HepG2 (cell line): ENCODE results near the gene FBXW4. TPM values are rescaled to one million over a fixed set of nuclear protein-coding genes. Genes with fewer than 3 reads are reported as not detected.

Experiments used
- ATAC-seq: fragments of 200-7000 bp; cut with Tn5 transposase; 3 replicates; pipeline ENCODE4 v1.9.1; 2020; ENCODE audit warnings: mild to moderate bottlenecking, moderate library complexity
- BruUV-seq: library from RNA; stranded (reverse); fragments of 400-500 nt; replicated peaks from 2 replicates; lab custom pipeline; 2021; lab: Mats Ljungman, UMichigan
- CTCF ChIA-PET: fragments of 300-600 bp; formaldehyde crosslinking; extraction: SDS; loops from one replicate; lab custom pipeline; 2021; ENCODE audit warnings: low total read pairs, inconsistent platforms, low intra/inter-chr PET ratio; lab: Yijun Ruan, JAX
- POLR2A ChIA-PET: fragments of 350-600 bp; sonication (Branson Sonifier 250); formaldehyde crosslinking; loops from one replicate; lab custom pipeline; 2020; ENCODE audit warnings: antibody characterized with exemption, inconsistent platforms; lab: Yijun Ruan, JAX
- DNase-seq: peaks from one replicate; pipeline ENCODE4 v3.0.0-alpha.2; 2015; ENCODE audit warnings: low spot score
- FAIRE-seq: peaks from 3 replicates; lab custom pipeline; 2011; peaks lifted over from hg19 to GRCh38; lab: Jason Lieb, UNC
- H2AFZ ChIP-seq: one replicate; pipeline ENCODE4 v1.6.1; 2011; ENCODE audit warnings: low read length, inconsistent platforms
- H3K27ac ChIP-seq: fragments of 300-600 bp; 3 replicates; pipeline ENCODE4 v1.8.0; 2011; ENCODE audit warnings: mixed run types, mild to moderate bottlenecking, mixed read lengths, low read length, inconsistent platforms; ENCODE audit not compliant: insufficient read depth; ENCODE audit errors: extremely low read length
- H3K27me3 ChIP-seq, 2 experiments: fragments of 200-600 bp in 1 of 2; 2 replicates in 1 of 2; 3 replicates in 1 of 2; pipeline versions ENCODE4 v1.6.0 to v1.8.0; 2011; ENCODE audit warnings: low read length in 2 of 2, mild to moderate bottlenecking in 2 of 2, moderate library complexity in 2 of 2, inconsistent platforms in 1 of 2; ENCODE audit not compliant: insufficient read depth in 2 of 2, control insufficient read depth in 1 of 2
- H3K36me3 ChIP-seq, 2 experiments: fragments of 200-600 bp in 1 of 2; replicated peaks in 1 of 2; 2 replicates in 1 of 2; 3 replicates in 1 of 2; pipeline versions ENCODE4 v1.5.1 to v1.8.0; 2011; ENCODE audit warnings: low read length in 2 of 2, inconsistent platforms in 1 of 2; ENCODE audit not compliant: insufficient read depth in 2 of 2, control insufficient read depth in 1 of 2
- H3K4me1 ChIP-seq: 2 replicates; pipeline ENCODE4 v1.5.1; 2012; ENCODE audit warnings: low read length, inconsistent platforms; ENCODE audit not compliant: insufficient read depth
- H3K4me2 ChIP-seq: 2 replicates; pipeline ENCODE4 v1.6.0; 2011; ENCODE audit warnings: low read depth, low read length, inconsistent platforms
- H3K4me3 ChIP-seq, 3 experiments: fragments of 200-600 bp in 1 of 3; sonication (generic), shearing (Covaris generic) in 1 of 3; replicated peaks in 1 of 3; 2 replicates each; pipeline ENCODE4 v1.5.1; 2011 to 2016; ENCODE audit warnings: low read length in 3 of 3, inconsistent platforms in 2 of 3, low read depth in 2 of 3, mild to moderate bottlenecking in 2 of 3, control low read depth in 1 of 3, mixed read lengths in 1 of 3; ENCODE audit not compliant: insufficient read depth in 1 of 3
- H3K79me2 ChIP-seq: one replicate; pipeline ENCODE4 v1.6.1; 2011; ENCODE audit warnings: low read length, inconsistent platforms; ENCODE audit not compliant: insufficient read depth
- H3K9ac ChIP-seq: 2 replicates; pipeline ENCODE4 v1.6.0; 2011; ENCODE audit warnings: mild to moderate bottlenecking, low read depth, low read length, inconsistent platforms; ENCODE audit not compliant: insufficient read depth
- H3K9me3 ChIP-seq: 2 replicates; pipeline ENCODE4 v1.5.1; 2012; ENCODE audit warnings: mild to moderate bottlenecking, low read length
- H4K20me1 ChIP-seq: 2 replicates; pipeline ENCODE4 v1.6.0; 2011; ENCODE audit warnings: inconsistent platforms, mild to moderate bottlenecking, low read length, moderate library complexity; ENCODE audit not compliant: insufficient read depth
- AHR ChIP-seq: IDR thresholded peaks from 2 replicates; pipeline ENCODE4 v1.6.1; 2018; ENCODE audit warnings: missing genetic modification reagents, missing compliant biosample characterization
- AKAP8 ChIP-seq: sonication (generic); formaldehyde crosslinking; IDR thresholded peaks from 2 replicates; pipeline ENCODE4 v1.5.1; 2020; ENCODE audit warnings: mild to moderate bottlenecking, missing genetic modification reagents
- ATF7 ChIP-seq, 2 experiments: fragments of 450-650 bp in 1 of 2; sonication (generic) in 1 of 2; formaldehyde crosslinking in 1 of 2; IDR thresholded peaks; 2 replicates each; pipeline versions ENCODE4 v1.4.0 to v1.6.1; 2016 to 2020; ENCODE audit warnings: antibody characterized with exemption in 1 of 2, mild to moderate bottlenecking in 1 of 2, missing genetic modification reagents in 1 of 2
- CBX5 ChIP-seq: sonication (generic); formaldehyde crosslinking; IDR thresholded peaks from 2 replicates; pipeline ENCODE4 v1.4.0; 2020; ENCODE audit warnings: missing genetic modification reagents, borderline replicate concordance
- CHCHD3 ChIP-seq: sonication (generic); formaldehyde crosslinking; IDR thresholded peaks from 2 replicates; pipeline ENCODE4 v1.8.0; 2022; ENCODE audit warnings: mild to moderate bottlenecking, missing genetic modification reagents, moderate library complexity
- REPIN1 ChIP-seq: sonication (generic); formaldehyde crosslinking; IDR thresholded peaks from 2 replicates; pipeline ENCODE4 v1.8.0; 2022; ENCODE audit warnings: missing genetic modification reagents, low read depth, mild to moderate bottlenecking, borderline replicate concordance
- RFX5 ChIP-seq: IDR thresholded peaks from 2 replicates; pipeline ENCODE4 v1.6.1; 2011; ENCODE audit warnings: low read depth, low read length, improper control_type of control experiment
- SCMH1 ChIP-seq: sonication (generic); formaldehyde crosslinking; IDR thresholded peaks from 2 replicates; pipeline ENCODE4 v1.9.0; 2021; ENCODE audit warnings: missing genetic modification reagents, mild to moderate bottlenecking, borderline replicate concordance
- SKI ChIP-seq: fragments of 450-650 bp; IDR thresholded peaks from one replicate; pipeline ENCODE4 v1.6.1; 2018; ENCODE audit warnings: mild to moderate bottlenecking; ENCODE audit not compliant: partially characterized antibody
- SMARCC2 ChIP-seq: fragments of 450-650 bp; IDR thresholded peaks from 2 replicates; pipeline ENCODE4 v1.6.1; 2017; ENCODE audit warnings: antibody characterized with exemption, mild to moderate bottlenecking
- SPEN ChIP-seq: sonication (generic); formaldehyde crosslinking; IDR thresholded peaks from 2 replicates; pipeline ENCODE4 v1.5.1; 2020; ENCODE audit warnings: low read depth, mild to moderate bottlenecking, missing genetic modification reagents
- SYNCRIP ChIP-seq: fragments of 200-400 bp; formaldehyde crosslinking; IDR thresholded peaks from 2 replicates; pipeline ENCODE4 v1.6.1; 2018; ENCODE audit warnings: mild to moderate bottlenecking, low read depth, low read length; ENCODE audit not compliant: insufficient read depth
- TSC22D2 ChIP-seq: sonication (generic); formaldehyde crosslinking; IDR thresholded peaks from 2 replicates; pipeline ENCODE4 v1.5.1; 2020; ENCODE audit warnings: missing genetic modification reagents, mild to moderate bottlenecking, borderline replicate concordance
- ZBTB7B ChIP-seq: sonication (generic); formaldehyde crosslinking; IDR thresholded peaks from 2 replicates; pipeline ENCODE4 v1.4.0; 2020; ENCODE audit warnings: missing genetic modification reagents
- ZNF235 ChIP-seq: sonication (generic); formaldehyde crosslinking; IDR thresholded peaks from 2 replicates; pipeline ENCODE4 v1.8.1; 2023; ENCODE audit warnings: mild to moderate bottlenecking, missing genetic modification reagents, borderline replicate concordance
- ZNF333 ChIP-seq: sonication (generic); formaldehyde crosslinking; IDR thresholded peaks from 2 replicates; pipeline ENCODE4 v1.4.0; 2020; ENCODE audit warnings: mild to moderate bottlenecking, missing genetic modification reagents, borderline replicate concordance
- ZNF33A ChIP-seq: sonication (generic); formaldehyde crosslinking; IDR thresholded peaks from 2 replicates; pipeline ENCODE4 v1.5.1; 2020; ENCODE audit warnings: missing genetic modification reagents, mild to moderate bottlenecking, moderate library complexity, borderline replicate concordance
- ZNF552 ChIP-seq: sonication (generic); formaldehyde crosslinking; IDR thresholded peaks from 2 replicates; pipeline ENCODE4 v1.9.0; 2022; ENCODE audit warnings: missing genetic modification reagents, mild to moderate bottlenecking, borderline replicate concordance
- ZSCAN29 ChIP-seq: sonication (generic); formaldehyde crosslinking; conservative IDR thresholded peaks from 2 replicates; pipeline ENCODE4 v1.4.0; 2020; ENCODE audit warnings: mild to moderate bottlenecking, missing genetic modification reagents
- WGBS: methylation state at CpG from one replicate; pipeline ENCODE4 v1.1.6; 2017; ENCODE audit warnings: low lambda C conversion rate; 5-methylcytosine and 5-hydroxymethylcytosine counted together
- in situ Hi-C: cut with HindIII; loops from 2 replicates; pipeline ENCODE4 v1.10.0; 2017; ENCODE audit warnings: low pct_unique_long_range_greater_than_20kb; ENCODE audit not compliant: extremely low pct_ligation_motif_present
- intact Hi-C: fragments of 100-400 bp; cut with micrococcal nuclease; formaldehyde crosslinking; loops from one replicate; pipeline ENCODE4 v1.10.0; 2022; ENCODE audit not compliant: unreplicated experiment
- polyA plus RNA-seq, 8 experiments: library from polyadenylated mRNA; depleted of rRNA in 3 of 8; stranded (reverse) in 7 of 8; unstranded in 1 of 8; fragments of >200 nt; fragmentation: Illumina TruSeq in 4 of 8; extraction: Trizol in 4 of 8; gene quantifications; 2 replicates each; pipeline versions ENCODE4 v1.2.1 to v1.2.3, GENCODE V29; 2011 to 2016; ENCODE audit warnings: low read depth in 4 of 8, missing spikeins in 1 of 8, mixed read lengths in 1 of 8; ENCODE audit not compliant: insufficient read depth in 1 of 8
- total RNA-seq, 5 experiments: library from RNA; depleted of rRNA; stranded (reverse); fragments of >200 nt; fragmentation: Illumina TruSeq; extraction: Trizol; gene quantifications; 2 replicates each; pipeline ENCODE4 v1.2.3, GENCODE V29; 2016; ENCODE audit warnings: low read depth in 1 of 5
- TF ChIP-seq, protein P1 (sequence below): sonication (generic); formaldehyde crosslinking; IDR thresholded peaks from 2 replicates; pipeline ENCODE4 v1.8.0; 2022; ENCODE audit warnings: mild to moderate bottlenecking, missing genetic modification reagents
- TF ChIP-seq, protein P2 (sequence below): sonication (generic); formaldehyde crosslinking; IDR thresholded peaks from 2 replicates; pipeline ENCODE4 v1.5.1; 2020; ENCODE audit warnings: mild to moderate bottlenecking, missing genetic modification reagents, moderate library complexity

The FBXW4 gene
- total and polyA plus RNA-seq, 2 of the 13 experiments (the other 11 are each of a cell fraction or from before 2014, with no cell fraction given), result 23.5 to 33.7 TPM

GRCh38 chr10:101601541-101601940 lies 93.4 kb downstream of the FBXW4 start (continued):
- TF ChIP-seq, protein P1, sequence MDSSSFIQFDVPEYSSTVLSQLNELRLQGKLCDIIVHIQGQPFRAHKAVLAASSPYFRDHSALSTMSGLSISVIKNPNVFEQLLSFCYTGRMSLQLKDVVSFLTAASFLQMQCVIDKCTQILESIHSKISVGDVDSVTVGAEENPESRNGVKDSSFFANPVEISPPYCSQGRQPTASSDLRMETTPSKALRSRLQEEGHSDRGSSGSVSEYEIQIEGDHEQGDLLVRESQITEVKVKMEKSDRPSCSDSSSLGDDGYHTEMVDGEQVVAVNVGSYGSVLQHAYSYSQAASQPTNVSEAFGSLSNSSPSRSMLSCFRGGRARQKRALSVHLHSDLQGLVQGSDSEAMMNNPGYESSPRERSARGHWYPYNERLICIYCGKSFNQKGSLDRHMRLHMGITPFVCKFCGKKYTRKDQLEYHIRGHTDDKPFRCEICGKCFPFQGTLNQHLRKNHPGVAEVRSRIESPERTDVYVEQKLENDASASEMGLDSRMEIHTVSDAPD (CRISPR knock-in tag), result no peak
- TF ChIP-seq ZNF552 (CRISPR knock-in tag), result no peak
- TF ChIP-seq RFX5, result no peak
- TF ChIP-seq, protein P2, sequence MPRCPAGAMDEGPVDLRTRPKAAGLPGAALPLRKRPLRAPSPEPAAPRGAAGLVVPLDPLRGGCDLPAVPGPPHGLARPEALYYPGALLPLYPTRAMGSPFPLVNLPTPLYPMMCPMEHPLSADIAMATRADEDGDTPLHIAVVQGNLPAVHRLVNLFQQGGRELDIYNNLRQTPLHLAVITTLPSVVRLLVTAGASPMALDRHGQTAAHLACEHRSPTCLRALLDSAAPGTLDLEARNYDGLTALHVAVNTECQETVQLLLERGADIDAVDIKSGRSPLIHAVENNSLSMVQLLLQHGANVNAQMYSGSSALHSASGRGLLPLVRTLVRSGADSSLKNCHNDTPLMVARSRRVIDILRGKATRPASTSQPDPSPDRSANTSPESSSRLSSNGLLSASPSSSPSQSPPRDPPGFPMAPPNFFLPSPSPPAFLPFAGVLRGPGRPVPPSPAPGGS (CRISPR knock-in tag), result no peak

DNA sequence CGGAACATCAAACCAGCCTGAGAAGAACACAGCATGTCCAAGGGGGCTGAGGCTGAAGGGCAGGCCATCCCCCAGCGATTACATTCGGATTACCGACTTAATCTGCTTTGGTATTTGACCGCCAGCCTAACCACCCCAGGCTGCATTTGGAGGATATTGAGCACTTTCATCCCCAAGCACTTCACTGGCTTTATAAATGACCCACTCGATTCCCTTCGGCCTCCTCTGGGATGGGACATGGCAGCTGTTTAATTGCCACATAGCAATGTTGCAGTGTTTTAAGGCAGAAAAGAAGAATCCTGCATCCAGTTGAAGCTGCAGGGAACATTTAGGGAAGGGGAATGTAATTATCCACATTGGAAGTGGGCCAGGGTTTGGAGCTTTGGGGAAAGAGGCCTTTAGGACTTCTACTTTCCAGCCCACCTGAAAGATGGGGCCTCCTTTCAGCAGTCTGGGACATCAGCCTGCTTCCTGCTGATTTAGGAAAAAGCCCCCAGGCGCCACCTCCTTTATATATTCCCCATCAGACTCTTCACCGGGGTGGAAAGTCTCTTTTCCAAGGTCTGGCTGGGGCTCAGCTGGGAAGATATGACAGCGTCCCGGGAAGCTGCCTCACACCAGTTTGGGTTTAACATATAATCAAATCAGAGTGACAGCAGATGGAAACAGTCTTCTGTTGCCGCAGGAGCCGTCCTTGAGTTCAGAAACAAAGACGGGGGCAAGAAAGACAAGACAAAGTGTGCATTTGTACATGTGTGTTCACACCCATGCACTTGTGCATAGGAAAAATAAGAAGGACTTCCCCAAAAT lies 97.7 kb downstream of the FBXW4 start:
- FAIRE-seq, result no peak
- in situ Hi-C loops, result no loop called here

More for the DNA sequence above, 97.7 kb downstream of the FBXW4 start:
- Histone ChIP-seq H3K27me3 (no peaks in the 10 kb centered on the region), H2AFZ (no peak overlapping the region), H3K27ac (no peak overlapping the region), H3K36me3 (peaks cover 0 to 3% of the 10 kb centered on the region in 2 experiments; a peak in 1 of 5 replicates), H4K20me1 (no peaks in the 10 kb centered on the region), H3K9ac (no peak overlapping the region), H3K4me2 (no peak overlapping the region), H3K79me2 (no peaks in the 10 kb centered on the region), H3K4me3 (no peak overlapping the region), H3K4me1 (no peaks in the 10 kb centered on the region), H3K9me3 (no peaks in the 10 kb centered on the region)
- ChIA-PET CTCF (no interaction called here), POLR2A (no interaction called here)
- 93% methylated on average over 14 of the region's 14 CpGs for WGBS
- ATAC-seq, result no peak
- TF ChIP-seq SYNCRIP (no peak), REPIN1 (CRISPR knock-in tag) (no peak), ZNF33A (no peak), CBX5 (CRISPR knock-in tag) (no peak), ATF7 (IDR thresholded peaks at IDR 0.05) (no peak), ATF7 (CRISPR knock-in tag; IDR thresholded peaks at IDR 0.05) (no peak), SCMH1 (CRISPR knock-in tag) (no peak), ZNF333 (no peak), ZNF235 (CRISPR knock-in tag) (no peak), SKI (no peak), AHR (CRISPR knock-in tag) (no peak), SMARCC2 (no peak), SPEN (no peak), TSC22D2 (CRISPR knock-in tag) (no peak), AKAP8 (CRISPR knock-in tag) (no peak), ZSCAN29 (CRISPR knock-in tag) (no peak), ZBTB7B (no peak), CHCHD3 (CRISPR knock-in tag) (no peak)
- intact Hi-C loops, result no loop called here
- no peak for DNase-seq
- no TSS peak for BruUV-seq
